Activated T-cell treated with anti-CD3 and anti-CD28 coated beads for 24 hours (primary cell): ENCODE results near the gene CCNK.

Experiments
- DNase-seq: peaks from one replicate; pipeline ENCODE4 v3.0.0-alpha.2; 2020; ENCODE audit warnings: low read depth

CCNK gene

DNA sequence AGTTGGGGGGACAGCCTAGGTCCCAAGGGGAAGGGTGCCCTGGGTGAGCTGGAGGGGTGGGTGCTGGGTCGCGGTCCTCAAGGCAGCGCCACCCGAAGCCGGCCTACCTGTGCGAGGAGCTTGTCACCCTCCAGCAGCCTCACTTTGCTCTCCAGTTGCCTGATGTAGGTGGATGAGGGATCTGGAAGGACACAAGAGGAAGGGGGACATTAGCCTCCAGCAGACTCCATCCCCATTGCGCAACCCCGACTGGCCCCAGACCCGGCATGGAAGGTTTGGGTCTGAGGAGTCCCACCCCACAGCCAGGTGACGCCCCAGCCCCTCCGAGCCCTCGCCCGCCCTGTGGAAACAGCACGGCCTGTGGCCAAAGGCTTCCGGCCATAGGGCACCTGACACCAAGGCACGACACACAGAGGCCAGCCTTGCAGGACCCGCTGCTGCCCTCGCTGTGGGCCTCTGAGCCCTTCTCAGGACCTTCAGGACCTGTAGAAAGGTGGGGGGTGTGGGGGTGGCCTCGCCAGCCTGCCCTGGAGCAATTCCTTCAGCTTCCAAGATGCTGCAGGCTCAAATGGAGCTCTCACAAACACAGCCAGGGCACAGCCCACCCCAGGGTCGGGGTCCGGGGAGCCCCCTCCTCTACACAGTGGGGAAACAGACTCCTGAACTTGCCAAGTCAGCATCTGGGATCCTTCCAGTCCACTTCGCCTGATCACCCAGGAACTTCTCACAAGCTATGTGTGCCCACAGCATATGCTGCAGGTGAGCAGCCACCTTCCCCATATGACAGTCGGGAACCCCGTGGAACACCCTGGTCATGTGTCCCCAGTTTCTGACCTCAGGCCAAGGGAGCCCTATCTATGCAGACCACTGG, 54.9 kb downstream of the CCNK start:
- DNase-seq, result no peak

DNA sequence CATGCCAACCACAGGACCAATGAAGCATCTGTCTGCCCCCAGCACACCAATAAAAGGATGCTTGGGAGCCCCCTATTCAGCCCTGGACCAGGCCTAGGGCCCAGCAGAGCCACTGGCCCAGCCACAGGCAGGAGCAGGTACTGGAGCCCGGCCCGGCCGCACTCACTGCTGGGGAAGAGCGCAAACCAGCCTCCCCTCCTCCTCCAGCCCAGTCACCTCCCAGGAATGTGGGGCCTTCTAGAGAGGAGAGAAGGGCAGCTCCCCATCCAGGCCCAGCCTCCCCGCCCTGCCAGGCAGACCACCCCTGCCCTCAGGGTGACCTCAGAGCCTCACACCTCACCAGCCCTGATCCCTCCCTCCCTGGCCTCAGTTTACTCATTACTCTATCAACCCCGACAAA, 56.2 kb downstream of the CCNK start:
- no peak for DNase-seq

DNA sequence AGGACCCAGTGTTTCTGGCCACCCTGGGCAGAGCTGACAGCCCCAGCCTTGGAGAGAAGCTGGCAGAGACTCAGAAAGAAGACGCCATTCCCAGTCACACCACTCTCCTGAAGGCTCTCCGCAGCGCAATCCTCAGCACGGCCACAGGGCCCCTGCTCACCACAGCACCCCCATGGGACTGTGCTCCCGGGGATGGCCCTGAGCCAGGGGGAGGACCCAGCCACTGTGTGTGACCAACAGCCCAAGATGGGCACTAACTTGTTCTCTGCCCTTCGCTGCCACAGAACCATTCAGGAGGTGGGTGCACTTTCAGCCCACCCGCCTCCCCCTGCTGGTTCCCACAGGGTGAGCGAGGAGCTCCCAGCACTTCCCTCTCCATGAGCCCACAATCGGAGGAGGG, 57.1 kb downstream of the CCNK start:
- no peak for DNase-seq

DNA sequence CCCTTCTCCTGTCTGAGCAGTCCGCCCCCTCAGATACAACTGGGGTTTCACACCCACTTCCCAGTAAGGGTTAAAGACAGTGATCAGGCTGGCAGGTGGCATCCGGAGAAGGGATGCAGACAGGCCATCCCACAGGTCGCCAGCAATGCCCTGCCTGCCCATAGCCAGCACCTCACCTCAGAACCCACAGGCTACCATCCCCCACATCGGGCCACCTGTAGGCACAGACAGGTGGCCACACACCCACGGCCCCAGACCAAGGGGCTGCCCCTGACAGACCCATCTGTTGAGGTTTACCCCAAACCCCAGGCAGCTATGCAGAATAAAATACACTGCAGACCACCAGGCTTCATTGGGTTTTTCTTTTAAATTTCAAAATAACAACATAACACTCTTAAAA, 57.5 kb downstream of the CCNK start:
- no peak for DNase-seq

DNA sequence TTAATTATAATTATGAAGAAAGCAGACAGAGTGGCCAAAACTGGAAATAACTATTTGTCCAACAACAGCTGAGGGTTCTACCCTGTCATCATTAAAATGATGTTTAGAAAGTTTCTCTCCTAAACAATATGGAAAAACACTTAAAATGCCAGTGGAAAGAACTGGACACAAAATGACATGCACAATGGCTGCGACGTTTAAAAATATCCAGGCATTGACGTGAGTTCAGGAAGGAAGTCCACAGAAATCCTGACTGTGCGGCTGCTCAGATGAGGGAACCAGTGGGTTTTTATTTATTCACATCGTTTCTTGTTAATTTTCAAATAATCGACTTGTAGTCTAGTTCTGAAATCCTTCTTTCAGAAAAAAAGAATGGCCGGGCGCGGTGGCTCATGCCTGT, 58.3 kb downstream of the CCNK start:
- DNase-seq, result no peak

DNA sequence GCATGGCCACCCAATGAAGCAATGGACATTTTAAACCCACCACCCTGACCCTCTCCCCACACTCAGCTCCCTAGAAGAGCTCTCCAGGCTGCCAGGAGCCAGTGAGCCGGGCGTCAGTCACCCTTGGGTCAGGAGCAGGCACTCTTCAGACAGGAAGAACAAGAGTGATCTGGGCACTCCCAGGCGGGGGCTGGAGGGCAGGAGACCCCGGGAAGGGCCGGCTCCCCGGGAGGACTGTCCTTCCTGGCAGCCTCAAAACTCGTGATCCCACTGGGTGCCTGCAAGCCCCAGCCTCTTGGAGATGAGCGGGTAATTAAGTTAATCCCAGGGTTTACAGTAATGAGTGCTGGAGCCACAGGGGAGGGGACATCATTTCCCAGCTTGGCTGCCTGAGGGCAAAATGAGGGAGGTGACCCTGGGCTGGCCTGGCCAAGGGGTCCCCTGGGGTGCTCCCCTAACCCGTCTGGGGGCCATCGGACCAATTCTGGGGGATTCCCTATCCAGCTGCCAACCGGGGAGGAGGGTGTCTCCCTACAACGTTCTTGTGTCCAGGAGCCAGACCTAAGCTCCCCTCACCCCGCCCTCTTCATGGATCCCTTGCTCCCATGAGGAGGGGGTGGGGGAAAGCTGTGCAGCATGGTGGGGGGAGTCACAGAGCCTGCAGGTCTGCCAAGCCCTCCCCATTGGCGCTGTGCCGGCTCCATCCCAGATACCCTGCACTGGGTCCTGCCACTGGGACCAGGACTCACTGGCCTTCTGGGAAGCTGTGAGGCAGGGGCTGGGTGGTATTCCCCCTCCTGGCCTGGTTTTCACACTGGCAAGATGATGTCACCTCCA, 59.2 kb downstream of the CCNK start:
- no peak for DNase-seq

DNA sequence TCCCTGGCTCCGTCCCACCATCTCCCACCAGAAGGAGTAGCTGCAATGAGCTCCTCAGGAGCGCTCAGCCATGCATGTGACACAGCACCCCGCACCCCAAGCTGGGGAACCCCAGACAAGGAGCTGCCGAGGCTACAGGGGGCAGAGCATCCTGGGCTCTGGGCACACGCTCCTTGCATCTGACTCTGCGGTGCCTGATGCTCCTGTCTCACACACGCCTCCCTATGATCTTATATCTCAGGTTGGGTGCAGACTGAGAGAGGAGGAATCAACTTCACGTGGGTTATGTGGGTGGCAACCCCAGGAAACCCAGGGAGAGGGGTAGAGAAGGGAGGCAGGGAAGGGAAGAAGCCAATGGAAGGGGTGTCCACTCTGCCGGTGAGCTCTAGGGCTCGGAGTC, 60.0 kb downstream of the CCNK start:
- no peak for DNase-seq

DNA sequence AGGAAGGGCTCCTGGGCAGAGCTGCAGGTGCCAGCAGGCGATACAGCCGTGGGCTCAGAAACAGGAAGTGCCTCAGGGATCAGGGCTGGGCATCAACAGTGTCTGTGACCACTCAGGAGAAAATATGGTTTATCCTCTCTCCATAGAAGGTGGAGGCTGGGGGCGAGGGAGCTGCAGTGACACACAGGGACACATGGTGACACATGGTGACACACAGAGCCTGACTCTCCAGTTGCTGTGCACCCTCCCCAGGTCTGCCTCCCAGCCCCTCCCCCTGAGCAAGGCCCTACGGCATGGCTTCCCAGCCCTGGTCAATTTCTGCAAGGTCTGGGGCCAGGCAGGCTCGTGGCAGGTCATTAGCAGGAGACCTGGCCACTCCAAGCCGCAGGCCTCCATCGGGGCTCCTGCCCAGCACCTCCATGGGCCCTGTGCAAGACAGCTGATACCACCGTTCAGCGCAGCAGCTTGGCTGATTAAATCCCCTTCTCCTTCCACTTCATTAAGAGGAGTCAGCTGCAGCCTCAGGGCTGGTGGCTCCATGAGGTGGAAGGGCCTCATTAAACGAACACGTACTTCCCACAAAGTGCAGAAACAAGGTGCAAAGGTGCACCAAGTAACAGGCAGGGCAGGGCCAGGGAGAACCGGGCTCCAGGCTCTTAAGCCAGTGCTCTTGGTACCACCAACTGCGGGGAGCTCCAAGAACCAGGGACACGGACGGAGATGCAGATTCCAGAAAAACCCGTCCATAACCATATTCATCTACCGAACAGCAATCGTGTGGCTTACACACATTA, 60.7 kb downstream of the CCNK start:
- DNase-seq, result no peak

DNA sequence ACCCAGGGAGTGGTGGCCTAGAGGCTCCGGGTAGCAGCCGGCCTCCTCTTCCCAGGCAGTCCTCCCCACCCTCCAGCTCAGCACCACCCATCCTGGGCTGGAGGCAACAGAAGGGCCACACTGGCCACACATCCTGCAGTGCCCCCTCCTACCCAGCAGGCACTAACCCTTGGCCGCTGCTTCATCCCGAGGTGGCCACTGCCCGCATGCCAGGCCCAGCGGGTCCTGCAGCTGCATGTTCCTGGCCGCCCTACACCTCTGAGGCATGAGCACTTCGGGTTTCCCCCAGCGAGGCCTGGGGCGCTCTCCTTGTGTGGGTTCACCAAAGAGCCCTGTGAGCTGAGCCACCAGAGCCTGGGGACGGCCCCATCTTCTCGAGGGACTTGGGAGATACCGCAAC, 61.4 kb downstream of the CCNK start:
- no peak for DNase-seq

DNA sequence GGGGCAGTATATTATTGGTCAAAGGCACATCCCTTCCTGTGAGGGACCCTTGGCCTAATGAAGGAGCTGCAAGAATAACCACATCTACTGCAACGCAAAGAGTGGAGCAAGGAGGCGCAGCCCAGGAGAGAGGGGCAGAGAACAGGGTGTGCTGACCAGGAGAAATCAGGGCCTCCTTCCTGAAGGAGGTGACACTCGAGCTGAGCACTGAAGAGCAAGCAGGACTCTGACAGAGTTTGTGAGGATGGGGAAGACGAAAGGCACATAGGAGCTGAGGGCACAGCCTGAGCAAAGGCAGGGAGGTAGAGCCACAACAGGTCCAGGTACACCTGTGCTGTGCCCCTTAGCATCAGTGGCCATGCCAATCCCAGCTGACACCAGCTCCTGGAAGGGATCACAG, 62.2 kb downstream of the CCNK start:
- no peak for DNase-seq

DNA sequence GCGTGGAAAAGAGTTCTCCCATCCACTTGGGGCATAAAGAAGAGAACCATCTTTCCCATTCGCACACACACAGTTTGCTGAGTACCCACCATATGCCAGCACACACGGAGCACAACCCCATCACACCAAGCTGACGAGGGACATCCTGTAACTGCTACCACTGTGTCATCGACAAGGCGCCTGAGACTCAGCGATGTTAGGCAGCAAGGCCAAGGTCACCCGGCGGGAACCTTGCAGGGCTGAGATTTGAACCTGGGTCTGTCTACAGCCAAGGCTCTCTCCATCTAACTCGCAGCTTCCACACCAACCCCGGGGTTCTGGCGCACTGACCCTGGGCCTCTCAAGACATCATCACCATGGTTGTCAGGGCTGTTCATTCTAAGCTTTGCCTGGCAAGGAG, 62.8 kb downstream of the CCNK start:
- no peak for DNase-seq

DNA sequence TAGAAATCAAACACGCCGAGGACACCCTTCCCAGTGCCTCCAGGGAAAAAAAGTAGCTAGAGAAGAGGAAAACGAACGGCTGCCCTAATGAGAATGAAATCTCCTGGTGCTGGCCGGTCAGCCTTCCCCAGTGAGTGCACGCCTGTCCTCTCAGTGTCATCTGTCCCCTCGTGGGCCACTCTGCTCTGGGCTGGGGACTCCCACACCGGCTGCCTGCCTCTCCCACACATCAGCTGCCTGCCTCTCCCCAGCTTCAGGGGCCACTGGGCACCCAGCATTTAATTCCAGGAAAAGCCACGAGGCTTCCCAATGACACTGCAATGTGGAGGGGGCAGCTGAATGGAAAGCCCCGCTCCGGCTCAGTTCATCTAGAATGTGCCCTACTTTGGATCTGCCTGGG, 63.8 kb downstream of the CCNK start:
- no peak for DNase-seq

DNA sequence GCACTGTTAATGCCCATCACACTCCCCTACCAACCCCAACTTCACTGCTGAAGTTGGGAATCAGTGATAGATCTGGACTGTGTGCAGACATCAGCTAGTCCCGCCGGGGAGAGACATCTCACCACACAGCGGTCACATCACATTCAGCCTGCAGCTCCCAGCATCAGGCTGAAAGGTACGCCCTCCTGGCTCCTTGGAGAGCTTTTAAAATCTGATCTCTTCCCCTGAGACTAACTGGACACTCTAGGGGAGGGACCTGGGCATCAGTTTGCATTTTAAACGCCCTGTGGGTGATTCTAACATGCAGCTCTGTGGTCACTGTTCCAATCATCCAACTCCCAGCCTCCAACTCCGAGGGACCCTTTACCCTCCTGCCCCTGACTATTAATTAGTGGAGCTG, 64.4 kb downstream of the CCNK start:
- no peak for DNase-seq

DNA sequence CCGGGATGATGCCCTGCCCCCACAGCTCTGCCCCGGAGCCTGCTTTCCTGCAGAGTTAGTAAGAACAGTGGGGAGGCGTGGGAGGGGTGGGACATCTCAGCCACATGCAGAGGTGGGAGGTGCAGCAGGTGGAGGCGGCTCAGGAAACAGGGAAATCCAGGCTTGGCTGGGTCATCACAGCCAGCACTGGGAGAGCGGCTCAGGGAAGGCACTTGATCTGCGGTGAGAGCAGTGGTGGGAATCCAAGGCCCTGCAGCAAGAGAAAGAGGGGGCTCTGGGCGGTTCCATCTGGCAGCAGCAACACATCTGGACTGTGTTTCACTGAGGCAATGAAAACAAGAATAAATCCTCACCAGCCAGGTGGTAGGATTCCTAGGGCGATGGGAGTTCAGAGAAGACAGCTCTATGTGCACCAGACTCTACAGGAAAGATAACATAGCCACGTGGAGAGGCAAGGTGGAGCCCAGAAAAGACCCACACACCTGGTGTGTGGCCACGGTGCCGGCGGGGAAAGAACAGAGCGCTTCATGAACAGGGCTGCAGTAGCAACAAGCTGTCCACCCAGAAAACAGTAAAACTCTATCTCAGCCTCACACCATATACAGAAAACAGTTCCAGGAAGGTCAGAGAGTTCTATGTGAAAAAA, 65.1 kb downstream of the CCNK start:
- DNase-seq, result no peak

DNA sequence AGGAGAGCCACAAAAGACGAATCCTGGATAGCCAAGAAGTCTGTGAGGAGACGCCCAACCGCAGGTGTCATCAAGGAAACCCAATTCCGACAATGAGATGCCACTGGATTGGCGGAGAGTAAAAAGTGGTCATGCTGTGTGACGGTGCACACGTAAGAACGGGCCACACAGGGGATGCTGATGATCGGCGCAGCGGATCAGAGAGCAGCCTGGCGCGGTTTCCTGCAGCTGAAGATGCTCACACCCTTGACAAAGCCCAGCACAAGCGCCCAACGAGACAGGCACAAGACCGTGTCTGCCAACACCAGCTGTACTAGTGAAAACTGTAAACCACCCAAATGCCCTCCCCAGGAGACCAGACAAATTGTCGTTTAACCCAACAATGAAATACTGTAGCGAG, 67.0 kb downstream of the CCNK start:
- DNase-seq, result no peak

DNA sequence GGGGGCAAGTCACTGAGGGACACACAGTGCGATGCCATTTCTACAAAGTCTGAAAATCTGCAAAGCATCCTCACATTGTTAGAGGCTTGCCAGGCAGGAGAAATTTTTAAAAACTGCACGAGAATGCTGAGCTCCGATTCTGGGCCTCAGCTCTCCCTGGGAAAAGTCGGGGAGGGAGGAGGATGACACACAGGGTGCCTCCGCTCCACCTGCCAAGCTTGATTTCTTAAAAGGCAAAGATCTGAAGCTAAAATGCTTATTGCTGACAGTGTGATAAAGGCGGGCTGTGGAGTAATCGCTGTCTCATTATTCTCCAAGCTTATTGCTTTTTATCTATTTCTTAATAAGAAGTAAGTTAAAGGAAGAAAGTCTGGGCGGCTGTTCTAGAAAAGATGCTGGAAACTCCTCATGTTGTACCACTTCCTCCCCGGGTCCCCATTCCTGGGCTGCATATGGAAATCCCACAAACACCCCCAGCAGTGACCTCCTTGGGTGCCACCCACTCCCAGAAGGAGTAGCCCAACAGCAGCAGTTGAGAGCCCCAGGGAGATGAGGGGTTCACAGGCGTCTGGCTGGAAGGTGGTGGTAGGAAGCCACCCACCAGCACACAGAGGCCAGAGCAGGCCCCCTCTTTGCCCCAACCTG, 67.8 kb downstream of the CCNK start:
- DNase-seq, result no peak

DNA sequence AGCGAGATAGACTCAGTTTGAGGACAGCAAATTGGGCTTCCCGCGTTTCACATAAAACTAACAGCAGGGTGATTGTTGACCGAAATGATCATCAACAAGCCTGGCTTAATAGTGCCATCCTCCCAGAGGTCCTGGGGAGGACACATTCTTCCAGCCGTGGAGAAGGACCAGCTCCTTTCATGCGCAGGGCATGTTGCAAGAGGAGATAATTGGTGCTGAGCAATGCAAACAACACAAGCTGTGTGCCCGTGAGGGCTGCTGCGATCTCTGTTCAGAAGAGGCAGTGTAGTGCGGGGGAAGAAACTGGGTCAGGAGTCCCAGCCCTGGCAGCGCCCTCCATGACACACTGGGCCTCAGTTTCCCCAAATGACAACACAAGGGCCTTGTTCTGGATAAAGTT, 68.5 kb downstream of the CCNK start:
- DNase-seq, result no peak

DNA sequence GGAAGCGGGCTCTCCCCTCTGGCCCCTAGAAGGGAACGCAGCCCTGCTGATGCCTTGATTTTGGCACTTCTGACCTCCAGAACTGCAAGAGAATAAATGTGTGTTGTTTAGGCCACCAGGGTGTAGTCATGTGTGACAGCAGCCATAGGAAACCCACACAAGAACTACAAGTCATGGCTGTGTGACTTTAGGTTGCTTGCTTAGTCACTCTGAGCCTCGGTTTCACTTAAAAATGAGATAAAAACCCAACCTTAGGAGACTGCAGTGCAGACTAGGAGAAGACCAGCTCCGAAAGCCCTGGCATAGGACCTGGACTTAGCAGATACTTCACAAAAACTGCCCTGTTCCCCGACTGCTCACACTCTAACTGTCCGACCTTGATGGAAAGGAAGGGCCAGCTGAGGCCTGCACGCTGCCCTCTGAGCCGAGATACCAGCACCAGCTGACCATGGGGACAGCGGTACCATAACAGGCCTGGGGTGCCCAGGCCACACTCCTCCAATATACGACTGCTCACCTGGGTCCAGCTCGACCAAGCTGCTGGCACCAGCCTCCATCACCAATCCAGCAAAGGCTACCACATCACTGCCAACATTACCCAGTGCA, 69.3 kb downstream of the CCNK start:
- DNase-seq, result no peak

DNA sequence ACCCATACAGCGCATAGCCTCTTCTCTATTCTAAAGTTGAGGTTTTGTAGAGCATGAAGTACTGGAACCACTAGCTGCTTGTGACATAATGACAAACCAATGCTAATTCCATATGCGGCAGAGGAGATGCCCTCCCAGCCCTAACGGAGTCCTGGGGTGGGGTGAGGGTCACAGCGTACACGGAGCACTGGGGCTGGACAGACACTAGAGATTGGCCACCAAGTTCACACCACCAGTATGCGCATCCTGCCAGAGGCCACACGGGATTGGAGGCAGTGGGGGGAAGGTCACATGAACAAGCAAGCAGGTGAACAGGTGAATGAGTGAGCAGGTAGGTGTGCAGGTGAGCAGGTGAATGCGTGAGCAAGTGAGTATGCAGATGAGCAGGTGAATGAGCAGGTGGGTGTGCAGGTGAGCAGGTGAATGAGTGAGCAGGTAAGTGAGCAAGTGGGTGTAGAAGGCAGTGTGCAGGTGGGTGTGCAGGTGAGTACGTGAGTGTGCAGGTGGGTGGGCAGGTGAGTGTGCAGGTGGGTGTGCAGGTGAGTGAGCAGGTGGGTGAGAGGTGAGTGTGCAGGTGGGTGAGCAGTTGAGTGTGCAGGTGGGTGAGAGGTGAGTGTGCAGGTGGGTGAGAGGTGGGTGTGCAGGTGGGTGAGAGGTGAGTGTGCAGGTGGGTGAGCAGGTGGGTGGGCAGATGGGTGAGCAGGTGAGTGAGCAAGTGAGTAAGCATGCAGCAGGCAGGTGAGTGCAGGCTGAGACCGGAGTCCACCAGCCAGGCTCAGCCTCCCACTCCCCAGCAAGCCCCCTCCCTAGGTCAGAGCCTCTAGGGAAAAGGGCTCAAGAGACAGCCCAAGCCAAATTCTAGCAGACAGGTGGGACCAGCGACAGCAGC, 70.1 kb downstream of the CCNK start:
- DNase-seq, result no peak

DNA sequence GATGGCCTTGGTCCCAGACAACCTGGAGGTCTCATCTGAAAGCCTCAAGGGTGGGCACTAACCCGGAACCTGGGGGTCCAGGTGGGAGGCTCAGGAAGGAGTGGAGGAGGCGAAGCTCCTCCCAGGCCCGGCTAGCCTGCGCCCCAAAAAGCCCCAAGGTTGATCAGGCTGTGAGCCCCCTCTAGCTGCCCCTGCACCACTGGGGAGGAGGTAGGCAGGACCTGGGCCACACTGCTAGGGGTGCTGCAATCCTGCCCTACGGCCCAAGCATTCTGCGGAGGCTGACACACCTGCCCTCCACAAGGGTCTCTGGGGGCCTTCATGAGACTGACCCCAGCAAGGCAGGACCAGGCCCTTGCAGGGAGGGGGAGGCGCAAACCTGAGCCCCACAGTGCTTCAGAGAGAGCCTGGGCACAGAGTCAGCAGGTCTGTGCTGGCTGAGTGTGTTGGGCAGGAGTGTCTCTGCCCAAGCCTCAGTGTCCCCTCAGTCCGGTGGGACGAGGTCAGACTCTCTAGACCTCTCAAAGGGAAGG, 70.9 kb downstream of the CCNK start:
- DNase-seq, result no peak
